Measurements from ENCODE around the gene STON2.
A peak's percentile ranks its signal among the peaks of the same experiment; 100 is the strongest.
"Not testable (repeated sequence)": the region's sequence is repeated elsewhere in the genome, so short reads cannot be mapped to it uniquely, and the experiment has no call there.

The STON2 gene

DNA sequence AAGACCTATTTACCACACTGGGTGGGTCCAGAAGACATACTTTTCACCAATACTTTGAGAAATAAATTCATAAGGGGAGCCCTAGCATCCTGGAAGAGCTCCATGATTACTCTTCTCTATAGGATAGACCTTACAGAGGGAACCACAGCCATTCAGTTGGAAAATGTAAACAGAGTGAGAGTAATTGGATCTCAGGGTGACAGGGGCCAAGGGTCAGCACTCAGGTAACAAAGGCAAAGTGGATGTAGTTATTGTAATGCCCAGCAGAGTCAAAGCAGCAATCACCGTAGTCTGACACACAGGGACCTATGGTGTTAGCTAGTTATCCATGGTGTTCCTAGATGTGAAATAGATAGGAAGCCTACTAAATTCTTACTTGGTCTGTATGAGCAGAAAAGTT lies 168.6 kb downstream of the STON2 start:
- Histone ChIP-seq H3K4me3 (ENCODE audit: low read length) (no peak overlapping the region), H3K36me3 (ENCODE audit: control insufficient read depth, insufficient read depth, low read length) (no peaks in the 10 kb centered on the region; the same call in 1 of the 2 replicates), H3K27ac (ENCODE audit: low read length) (no peak overlapping the region), H3K27me3 (ENCODE audit: control insufficient read depth, insufficient read depth, low read length) (no peaks in the 10 kb centered on the region), H3K4me1 (ENCODE audit: control insufficient read depth, insufficient read depth, low read length) (no peaks in the 10 kb centered on the region), H3K9me3 (ENCODE audit: control insufficient read depth, insufficient read depth, low read length) (no peaks in the 10 kb centered on the region)
- WGBS (ENCODE audit: insufficient coverage, insufficient read length): no CpG with 5 or more reads among the region's 1 CpG
- DNase-seq (ENCODE audit: low read depth, low spot score): no peak

DNA sequence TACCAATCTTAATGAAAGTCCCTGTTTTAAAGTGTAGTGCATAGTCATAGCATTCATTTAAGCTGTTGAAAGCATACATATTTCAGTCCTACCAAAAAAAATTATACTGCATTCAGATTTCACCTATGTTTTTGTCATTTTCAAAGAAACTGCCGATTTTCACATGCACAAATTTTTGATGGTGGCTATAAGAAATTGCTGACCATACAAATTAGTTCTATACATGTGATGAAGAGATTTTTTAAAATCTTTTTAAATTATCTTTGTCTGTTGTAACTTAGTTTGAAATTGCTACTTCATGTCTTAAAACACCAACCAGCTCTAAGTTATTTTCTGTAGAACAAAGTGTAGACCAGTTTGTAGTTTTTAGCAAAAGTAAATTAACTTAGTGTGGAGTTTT lies 175.9 kb downstream of the STON2 start:
- Histone ChIP-seq H3K4me1 (ENCODE audit: control insufficient read depth, insufficient read depth, low read length) (no peaks in the 10 kb centered on the region; the same call in 1 of the 2 replicates), H3K27ac (ENCODE audit: low read length) (no peak overlapping the region), H3K9me3 (ENCODE audit: control insufficient read depth, insufficient read depth, low read length) (no peaks in the 10 kb centered on the region), H3K36me3 (ENCODE audit: control insufficient read depth, insufficient read depth, low read length) (no peaks in the 10 kb centered on the region), H3K4me3 (ENCODE audit: low read length) (no peak overlapping the region), H3K27me3 (ENCODE audit: control insufficient read depth, insufficient read depth, low read length) (no peaks in the 10 kb centered on the region)
- no peak for DNase-seq (ENCODE audit: low read depth, low spot score)
- whole genome bisulfite sequencing (ENCODE audit: insufficient coverage, insufficient read length): no CpG with 5 or more reads among the region's 1 CpG

DNA sequence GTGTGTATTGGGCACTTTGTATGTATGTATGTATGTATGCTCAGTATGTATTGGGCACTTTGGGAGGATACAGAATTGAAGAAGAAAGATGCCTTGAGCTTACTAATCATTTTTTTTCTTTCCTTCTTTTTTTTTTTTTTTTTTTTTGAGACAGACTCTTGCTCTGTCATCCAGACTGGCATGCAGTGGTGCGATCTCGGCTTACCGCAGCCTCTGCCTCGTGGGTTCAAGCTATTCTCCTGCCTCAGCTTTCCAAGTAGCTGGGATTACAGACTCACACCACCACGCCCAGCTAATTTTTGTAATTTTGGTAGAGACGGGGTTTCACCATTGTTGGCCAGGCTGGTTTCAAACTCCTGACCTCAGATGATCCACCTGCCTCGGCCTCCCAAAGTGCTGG lies 176.3 kb downstream of the STON2 start:
- H3K27me3 ChIP-seq (ENCODE audit: control insufficient read depth, insufficient read depth, low read length); DNase-seq (ENCODE audit: low read depth, low spot score); H3K36me3 ChIP-seq (ENCODE audit: control insufficient read depth, insufficient read depth, low read length); H3K9me3 ChIP-seq (ENCODE audit: control insufficient read depth, insufficient read depth, low read length); H3K4me3 ChIP-seq (ENCODE audit: low read length); H3K27ac ChIP-seq (ENCODE audit: low read length); H3K4me1 ChIP-seq (ENCODE audit: control insufficient read depth, insufficient read depth, low read length): not testable (repeated sequence)
- WGBS (ENCODE audit: insufficient coverage, insufficient read length): no CpG with 5 or more reads among the region's 7 CpGs

- no peak for DNase-seq (ENCODE audit: low read depth, low spot score)
- WGBS (ENCODE audit: insufficient coverage, insufficient read length): no CpG with 5 or more reads among the region's 2 CpGs
- Histone ChIP-seq H3K27ac (ENCODE audit: low read length) (no peak overlapping the region), H3K9me3 (ENCODE audit: control insufficient read depth, insufficient read depth, low read length) (no peaks in the 10 kb centered on the region), H3K4me3 (ENCODE audit: low read length) (no peak overlapping the region), H3K4me1 (ENCODE audit: control insufficient read depth, insufficient read depth, low read length) (no peaks in the 10 kb centered on the region; the same call in 1 of the 2 replicates), H3K27me3 (ENCODE audit: control insufficient read depth, insufficient read depth, low read length) (no peaks in the 10 kb centered on the region), H3K36me3 (ENCODE audit: control insufficient read depth, insufficient read depth, low read length) (no peaks in the 10 kb centered on the region)
These were observed 177.4 kb downstream of the STON2 start for GRCh38 chr14:81222691-81223090.

DNA sequence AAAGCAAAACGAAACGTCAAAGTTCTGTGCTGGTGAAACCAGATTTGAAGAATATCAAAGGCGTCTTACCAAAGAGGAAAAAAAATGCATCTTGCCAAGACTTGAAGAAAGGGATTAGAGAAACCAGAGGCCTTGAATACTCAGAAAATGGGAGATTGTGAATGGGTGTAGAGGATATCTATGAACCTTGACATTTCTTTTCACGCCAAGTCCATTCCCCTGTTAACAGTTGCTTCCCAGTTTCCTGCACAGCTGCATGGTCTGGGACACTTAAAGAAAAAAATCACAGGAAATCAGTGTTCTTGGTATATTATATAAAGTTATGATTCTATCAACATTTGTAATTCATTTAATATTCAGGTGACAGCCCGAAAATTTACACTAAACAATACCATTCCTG lies 178.0 kb downstream of the STON2 start:
- no peak for DNase-seq (ENCODE audit: low read depth, low spot score)
- Histone ChIP-seq H3K27ac (ENCODE audit: low read length) (no peak overlapping the region), H3K36me3 (ENCODE audit: control insufficient read depth, insufficient read depth, low read length) (no peaks in the 10 kb centered on the region), H3K4me1 (ENCODE audit: control insufficient read depth, insufficient read depth, low read length) (no peaks in the 10 kb centered on the region; the same call in 1 of the 2 replicates), H3K27me3 (ENCODE audit: control insufficient read depth, insufficient read depth, low read length) (no peaks in the 10 kb centered on the region), H3K4me3 (ENCODE audit: low read length) (no peak overlapping the region), H3K9me3 (ENCODE audit: control insufficient read depth, insufficient read depth, low read length) (no peaks in the 10 kb centered on the region)
- WGBS (ENCODE audit: insufficient coverage, insufficient read length): no CpG with 5 or more reads among the region's 5 CpGs

GRCh38 chr14:81221579-81222102 lies 178.5 kb downstream of the STON2 start:
- no CpG with 5 or more reads among the region's 16 CpGs for WGBS (ENCODE audit: insufficient coverage, insufficient read length)

DNA sequence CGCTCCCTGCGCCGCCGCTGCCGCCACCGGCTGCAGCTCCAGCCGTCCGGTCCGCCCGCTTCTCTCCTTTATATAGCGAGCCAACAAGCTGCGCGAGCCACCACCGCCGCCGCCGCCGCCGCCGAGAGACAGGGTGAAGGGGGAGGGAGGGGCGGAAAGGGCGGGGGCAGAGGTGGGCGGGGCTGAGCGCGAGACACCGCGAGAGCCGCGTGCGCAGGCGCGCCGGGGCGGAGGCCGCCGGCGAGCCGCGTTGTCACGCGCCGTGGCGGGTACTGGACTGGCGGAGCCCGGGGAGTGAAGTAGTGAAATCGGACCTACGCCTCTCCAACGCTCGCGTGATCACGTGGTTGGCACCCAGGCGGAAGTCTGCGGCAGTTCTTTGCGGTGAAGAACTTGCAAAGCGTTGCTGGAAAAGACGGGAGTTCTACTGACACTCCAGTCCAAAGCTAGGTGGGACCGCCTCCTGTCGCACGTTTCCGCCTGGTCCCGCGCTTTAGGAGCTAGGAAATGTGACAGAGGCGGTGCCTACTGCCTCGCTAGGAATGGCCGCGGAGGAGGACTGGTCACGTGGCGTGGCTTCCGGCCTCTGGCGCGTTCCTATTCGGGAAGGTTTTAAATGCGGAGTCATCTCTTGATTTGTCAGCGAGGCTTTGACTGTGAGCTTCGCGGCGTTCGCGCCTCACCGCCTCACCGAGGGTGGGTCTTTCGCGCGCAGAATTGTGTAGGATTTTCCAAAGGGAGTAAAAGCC lies 179.1 kb downstream of the STON2 start, which contains the start of gene GTF2A1:
Gene GTF2A1 (minus strand): TSS at position 130 of the 749 bp plus-strand sequence. CDS start 441 bp downstream, outside the sequence.
- peak within 1 kb of the TSS; percentile 74; the same call in 1 of the 2 replicates for H3K4me3 ChIP-seq (ENCODE audit: low read length)
- DNase-seq (ENCODE audit: low read depth, low spot score): peak; percentile 76
- WGBS (ENCODE audit: insufficient coverage, insufficient read length): no CpG with 5 or more reads among the region's 84 CpGs

More at GRCh38 chr14:81221579-81222102, 178.5 kb downstream of the STON2 start:
- no peak for DNase-seq (ENCODE audit: low read depth, low spot score)
- Histone ChIP-seq H3K4me1 (ENCODE audit: control insufficient read depth, insufficient read depth, low read length) (no peaks in the 10 kb centered on the region; the same call in 1 of the 2 replicates), H3K36me3 (ENCODE audit: control insufficient read depth, insufficient read depth, low read length) (no peaks in the 10 kb centered on the region), H3K9me3 (ENCODE audit: control insufficient read depth, insufficient read depth, low read length) (no peaks in the 10 kb centered on the region), H3K4me3 (ENCODE audit: low read length) (peak overlapping the region; percentile 74; the same call in 1 of the 2 replicates), H3K27me3 (ENCODE audit: control insufficient read depth, insufficient read depth, low read length) (no peaks in the 10 kb centered on the region), H3K27ac (ENCODE audit: low read length) (no peak overlapping the region)

GRCh38 chr14:81220580-81220829 lies 179.6 kb downstream of the STON2 start:
- no peaks in the 10 kb centered on the region; the same call in 1 of the 2 replicates for H3K4me1 ChIP-seq (ENCODE audit: control insufficient read depth, insufficient read depth, low read length)
- WGBS (ENCODE audit: insufficient coverage, insufficient read length): no CpG with 5 or more reads among the region's 13 CpGs
- DNase-seq (ENCODE audit: low read depth, low spot score): no peak
- no peaks in the 10 kb centered on the region for H3K36me3 ChIP-seq (ENCODE audit: control insufficient read depth, insufficient read depth, low read length)
- no peaks in the 10 kb centered on the region for H3K27me3 ChIP-seq (ENCODE audit: control insufficient read depth, insufficient read depth, low read length)
- peak overlapping the region; percentile 71; the same call in 1 of the 2 replicates for H3K4me3 ChIP-seq (ENCODE audit: low read length)
- H3K9me3 ChIP-seq (ENCODE audit: control insufficient read depth, insufficient read depth, low read length): no peaks in the 10 kb centered on the region
- no peak overlapping the region for H3K27ac ChIP-seq (ENCODE audit: low read length)

More for the DNA sequence above, 179.1 kb downstream of the STON2 start, which contains the start of gene GTF2A1:
- Histone ChIP-seq H3K4me1 (ENCODE audit: control insufficient read depth, insufficient read depth, low read length) (no peaks in the 10 kb centered on the region; the same call in 1 of the 2 replicates), H3K27ac (ENCODE audit: low read length) (no peak within 1 kb of the TSS), H3K27me3 (ENCODE audit: control insufficient read depth, insufficient read depth, low read length) (no peaks in the 10 kb centered on the region), H3K9me3 (ENCODE audit: control insufficient read depth, insufficient read depth, low read length) (no peaks in the 10 kb centered on the region), H3K36me3 (ENCODE audit: control insufficient read depth, insufficient read depth, low read length) (no peaks in the 10 kb centered on the region)

DNA sequence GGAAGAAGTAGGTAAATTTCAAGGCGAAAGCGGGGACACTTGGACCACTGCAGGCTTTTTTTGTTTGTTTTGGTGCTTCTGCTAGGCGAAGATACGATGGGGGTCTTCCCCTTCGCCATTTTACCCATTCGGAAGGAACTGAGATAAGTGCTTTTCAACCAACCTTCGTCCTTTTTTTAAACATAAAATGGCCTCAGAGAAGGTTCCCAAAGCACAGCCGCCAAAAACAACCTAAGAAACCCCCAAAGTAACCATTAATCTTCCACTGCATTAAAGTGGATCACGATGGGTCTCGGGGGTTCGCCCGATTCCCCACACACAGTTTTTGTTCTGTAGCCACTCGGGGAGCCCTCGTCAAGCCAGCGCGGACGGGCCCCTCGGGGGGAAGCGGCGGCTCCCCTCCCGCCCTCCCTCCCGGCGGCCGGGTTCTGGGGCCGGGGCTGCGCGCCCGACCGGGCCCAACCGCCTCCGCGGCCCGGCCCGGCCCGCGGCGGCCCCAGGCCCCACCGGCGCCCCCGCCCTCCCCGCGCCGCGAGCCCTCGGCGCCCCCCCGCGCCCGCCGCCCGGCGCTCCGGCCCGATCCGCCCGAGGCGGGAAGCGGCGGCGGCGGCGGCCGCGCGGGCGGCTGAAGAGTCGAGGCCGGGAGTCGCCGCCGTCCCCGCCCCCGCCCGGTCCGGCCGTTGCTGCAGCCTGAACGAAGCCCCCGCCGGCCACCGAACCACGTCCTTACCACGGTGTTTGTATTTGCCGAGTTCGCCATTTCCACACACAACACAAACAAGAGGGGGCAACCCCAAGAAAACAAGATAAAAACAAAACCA lies 180.2 kb downstream of the STON2 start:
- WGBS (ENCODE audit: insufficient coverage, insufficient read length): no CpG with 5 or more reads among the region's 84 CpGs
- no peak overlapping the region for H3K27ac ChIP-seq (ENCODE audit: low read length)
- H3K9me3 ChIP-seq (ENCODE audit: control insufficient read depth, insufficient read depth, low read length): no peaks in the 10 kb centered on the region
- peak overlapping the region; percentile 71; the same call in 1 of the 2 replicates for H3K4me3 ChIP-seq (ENCODE audit: low read length)
- DNase-seq (ENCODE audit: low read depth, low spot score): no peak
- H3K27me3 ChIP-seq (ENCODE audit: control insufficient read depth, insufficient read depth, low read length): no peaks in the 10 kb centered on the region
- H3K4me1 ChIP-seq (ENCODE audit: control insufficient read depth, insufficient read depth, low read length): no peaks in the 10 kb centered on the region; the same call in 1 of the 2 replicates
- no peaks in the 10 kb centered on the region for H3K36me3 ChIP-seq (ENCODE audit: control insufficient read depth, insufficient read depth, low read length)

GRCh38 chr14:81219210-81219758 lies 180.8 kb downstream of the STON2 start:
- H3K27me3 ChIP-seq (ENCODE audit: control insufficient read depth, insufficient read depth, low read length): no peaks in the 10 kb centered on the region
- no peaks in the 10 kb centered on the region for H3K36me3 ChIP-seq (ENCODE audit: control insufficient read depth, insufficient read depth, low read length)
- DNase-seq (ENCODE audit: low read depth, low spot score): peak; percentile 85
- no peaks in the 10 kb centered on the region for H3K9me3 ChIP-seq (ENCODE audit: control insufficient read depth, insufficient read depth, low read length)
- H3K4me1 ChIP-seq (ENCODE audit: control insufficient read depth, insufficient read depth, low read length): no peaks in the 10 kb centered on the region; the same call in 1 of the 2 replicates
- WGBS (ENCODE audit: insufficient coverage, insufficient read length): no CpG with 5 or more reads among the region's 29 CpGs
- H3K4me3 ChIP-seq (ENCODE audit: low read length): peak overlapping the region; percentile 71; the same call in 1 of the 2 replicates
- H3K27ac ChIP-seq (ENCODE audit: low read length): no peak overlapping the region

Data from iPS DF 6.9 (cell line).